ENCODE data around the gene BEND3. TPM values are rescaled to one million over a fixed set of nuclear protein-coding genes. Genes with fewer than 3 reads are reported as not detected.
A peak's percentile ranks its signal among the peaks of the same experiment; 100 is the strongest.
"Not testable (repeated sequence)": the region's sequence is repeated elsewhere in the genome, so short reads cannot be mapped to it uniquely, and the experiment has no call there.

Gene BEND3
- total and polyA plus RNA-seq, 2 experiments from 2014 or later = 9.2 to 33.7 TPM

GRCh38 chr6:107135048-107135680, 19.8 kb upstream of the BEND3 start:
- H3K9me2 ChIP-seq (ENCODE audit: insufficient read depth); H3K4me3 ChIP-seq; H3K27me3 ChIP-seq (ENCODE audit: insufficient read depth); H3K4me2 ChIP-seq; H3F3A ChIP-seq (replicated peaks; ENCODE audit: low read depth); H3K27ac Mint-ChIP-seq; H4K20me1 ChIP-seq (replicated peaks; ENCODE audit: insufficient read depth); H3K4me3 Mint-ChIP-seq; H3K4me1 Mint-ChIP-seq; H3K4me1 ChIP-seq (ENCODE audit: insufficient read depth); H3K27me3 Mint-ChIP-seq (ENCODE audit: insufficient read depth, low read depth, poor library complexity); ATAC-seq; H3K36me3 ChIP-seq (ENCODE audit: insufficient read depth); H3K79me2 ChIP-seq (replicated peaks; ENCODE audit: insufficient read depth); H3K27ac ChIP-seq (ENCODE audit: low read depth); H3K36me3 Mint-ChIP-seq (ENCODE audit: low read depth); H2AFZ ChIP-seq; DNase-seq (ENCODE audit: low spot score); H3K9me3 Mint-ChIP-seq: not testable (repeated sequence)

- no peaks in the 10 kb centered on the region for H4K20me1 ChIP-seq (replicated peaks; ENCODE audit: insufficient read depth)
- TF ChIP-seq JUNB (IDR thresholded peaks at IDR 0.05; ENCODE audit: unreplicated experiment) (no peak), STAT1 (IDR thresholded peaks at IDR 0.05; ENCODE audit: unreplicated experiment) (no peak), CTCF (conservative IDR thresholded peaks at IDR 0.05; ENCODE audit: low read depth in 2 of 2) (peak; percentile 60 to 75), POLR2AphosphoS5 (IDR thresholded peaks at IDR 0.05; ENCODE audit: low read depth) (no peak), ETS1 (IDR thresholded peaks at IDR 0.05) (no peak), CREB1 (CRISPR knock-in tag; IDR thresholded peaks at IDR 0.05; ENCODE audit: low read depth) (no peak)
- Mint-ChIP-seq H3K27ac (no peak overlapping the region), H3K4me3 (no peak overlapping the region), H3K27me3 (ENCODE audit: insufficient read depth, low read depth, poor library complexity) (peaks cover 3% of the 10 kb centered on the region), H3K4me1 (peaks cover 17% of the 10 kb centered on the region), H3K36me3 (ENCODE audit: low read depth) (peaks cover 2% of the 10 kb centered on the region; the same call in 2 of the 3 replicates), H3K9me3 (no peaks in the 10 kb centered on the region)
- DNase-seq (ENCODE audit: low spot score) = peak; percentile 47
- H3K27me3 ChIP-seq (ENCODE audit: insufficient read depth) = no peaks in the 10 kb centered on the region
- ATAC-seq = peak; percentile 51
- no peaks in the 10 kb centered on the region for H3K36me3 ChIP-seq (ENCODE audit: insufficient read depth)
- H3K79me2 ChIP-seq (replicated peaks; ENCODE audit: insufficient read depth) = no peaks in the 10 kb centered on the region
- H3K4me3 ChIP-seq = no peak overlapping the region
- H3F3A ChIP-seq (replicated peaks; ENCODE audit: low read depth) = peaks cover 4% of the 10 kb centered on the region; the same call in 1 of the 2 replicates
- no peak overlapping the region for H3K4me2 ChIP-seq
- H2AFZ ChIP-seq = peak overlapping the region; percentile 12; the same call in 1 of the 2 replicates
- H3K27ac ChIP-seq (ENCODE audit: low read depth) = no peak overlapping the region
- H3K9me2 ChIP-seq (ENCODE audit: insufficient read depth) = no peaks in the 10 kb centered on the region
- peaks cover 7% of the 10 kb centered on the region; the same call in 1 of the 2 replicates for H3K4me1 ChIP-seq (ENCODE audit: insufficient read depth)
Measured at GRCh38 chr6:107132330-107132954, 17.1 kb upstream of the BEND3 start.

Measured in GM23338 (cell line).